Measurements from ENCODE around the gene HID1. TPM values are rescaled to one million over a fixed set of nuclear protein-coding genes. Genes with fewer than 3 reads are reported as not detected.
A peak's percentile ranks its signal among the peaks of the same experiment; 100 is the strongest.

Gene HID1
- total RNA-seq, 2 donors from 2014 or later, result 87.1 to 101 TPM

DNA sequence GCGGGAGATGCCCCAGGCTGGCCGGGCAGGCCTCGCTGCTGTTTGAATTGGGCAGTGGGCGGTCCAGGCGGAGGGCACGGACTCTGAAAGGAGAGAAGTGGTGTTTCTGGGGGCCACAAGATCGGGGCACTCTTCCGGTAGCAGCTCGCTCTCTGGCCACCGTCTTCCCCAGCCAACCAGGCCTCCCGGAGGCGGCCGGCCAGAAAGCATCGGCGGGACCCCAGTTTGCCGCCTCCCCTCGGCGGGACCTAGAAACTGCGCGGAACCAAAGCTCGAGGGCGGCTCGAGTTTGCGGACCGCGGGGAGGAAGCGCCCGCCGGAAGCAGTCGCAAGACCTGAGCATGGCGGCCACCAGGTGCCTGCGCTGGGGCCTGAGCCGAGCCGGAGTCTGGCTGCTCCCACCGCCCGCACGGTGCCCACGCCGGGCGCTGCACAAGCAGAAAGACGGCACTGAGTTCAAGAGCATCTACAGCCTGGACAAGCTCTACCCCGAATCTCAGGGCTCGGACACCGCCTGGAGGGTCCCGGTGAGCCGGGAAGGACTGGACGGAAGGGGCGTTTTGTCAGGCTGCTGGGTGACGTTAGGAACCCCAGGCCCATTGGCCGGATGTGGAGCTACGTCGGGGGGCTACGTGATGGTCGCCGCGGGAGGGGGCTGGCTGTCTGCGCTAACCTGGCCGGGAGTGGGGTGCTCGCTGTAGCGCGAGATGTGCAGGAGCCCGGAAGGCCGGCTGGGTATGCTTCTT is 40.0 kb upstream of the HID1 start, which contains the start of gene MRPL58:
TSS of gene MRPL58 (plus strand) at position 325 of the 746 bp plus-strand sequence. CDS start at position 342, 17 bp downstream.
- 1% methylated on average over 33 of the region's 63 CpGs for WGBS
- intact Hi-C loops (cut with DNase I), result no loop called here

GRCh38 chr17:75012096-75012345 is 39.5 kb upstream of the HID1 start:
- intact Hi-C loops (cut with DNase I), result no loop called here
- DNase-seq (ENCODE audit: low spot score), result no peak
- H3K9me3 ChIP-seq, result no peaks in the 10 kb centered on the region
- peaks cover 5% of the 10 kb centered on the region for H3K4me1 ChIP-seq (replicated peaks)
- WGBS, result 5% methylated on average over 5 of the region's 5 CpGs
- H3K36me3 ChIP-seq, result no peaks in the 10 kb centered on the region
- H3K4me3 ChIP-seq, result peak overlapping the region; percentile 57 to 62
- TF ChIP-seq POLR2A (IDR thresholded peaks at IDR 0.05), result no peak
- TF ChIP-seq POLR2AphosphoS5 (IDR thresholded peaks at IDR 0.05), result no peak
- TF ChIP-seq, protein P1, sequence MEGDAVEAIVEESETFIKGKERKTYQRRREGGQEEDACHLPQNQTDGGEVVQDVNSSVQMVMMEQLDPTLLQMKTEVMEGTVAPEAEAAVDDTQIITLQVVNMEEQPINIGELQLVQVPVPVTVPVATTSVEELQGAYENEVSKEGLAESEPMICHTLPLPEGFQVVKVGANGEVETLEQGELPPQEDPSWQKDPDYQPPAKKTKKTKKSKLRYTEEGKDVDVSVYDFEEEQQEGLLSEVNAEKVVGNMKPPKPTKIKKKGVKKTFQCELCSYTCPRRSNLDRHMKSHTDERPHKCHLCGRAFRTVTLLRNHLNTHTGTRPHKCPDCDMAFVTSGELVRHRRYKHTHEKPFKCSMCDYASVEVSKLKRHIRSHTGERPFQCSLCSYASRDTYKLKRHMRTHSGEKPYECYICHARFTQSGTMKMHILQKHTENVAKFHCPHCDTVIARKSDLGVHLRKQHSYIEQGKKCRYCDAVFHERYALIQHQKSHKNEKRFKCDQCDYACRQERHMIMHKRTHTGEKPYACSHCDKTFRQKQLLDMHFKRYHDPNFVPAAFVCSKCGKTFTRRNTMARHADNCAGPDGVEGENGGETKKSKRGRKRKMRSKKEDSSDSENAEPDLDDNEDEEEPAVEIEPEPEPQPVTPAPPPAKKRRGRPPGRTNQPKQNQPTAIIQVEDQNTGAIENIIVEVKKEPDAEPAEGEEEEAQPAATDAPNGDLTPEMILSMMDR (IDR thresholded peaks at IDR 0.05), result no peak
- H3K27ac ChIP-seq, result peak overlapping the region; percentile 90 to 92
- no peaks in the 10 kb centered on the region for H3K27me3 ChIP-seq (replicated peaks; ENCODE audit: insufficient read depth)

More for the DNA sequence above, 40.0 kb upstream of the HID1 start, which contains the start of gene MRPL58:
- TF ChIP-seq POLR2AphosphoS5 (IDR thresholded peaks at IDR 0.05) (peak; percentile 72), POLR2A (IDR thresholded peaks at IDR 0.05) (peak; percentile 19)
- TF ChIP-seq, protein P1 (IDR thresholded peaks at IDR 0.05), result peak in 3 of 4 experiments; percentile 29 to 60 (median 48)
- H3K9me3 ChIP-seq, result no peaks in the 10 kb centered on the region
- H3K36me3 ChIP-seq, result no peaks in the 10 kb centered on the region
- DNase-seq (ENCODE audit: low spot score), result peak; percentile 71
- H3K27ac ChIP-seq, result peak within 1 kb of the TSS; percentile 90 to 92
- H3K4me3 ChIP-seq, result peak within 1 kb of the TSS; percentile 57 to 62
- peaks cover 5% of the 10 kb centered on the region for H3K4me1 ChIP-seq (replicated peaks)
- no peaks in the 10 kb centered on the region for H3K27me3 ChIP-seq (replicated peaks; ENCODE audit: insufficient read depth)

DNA sequence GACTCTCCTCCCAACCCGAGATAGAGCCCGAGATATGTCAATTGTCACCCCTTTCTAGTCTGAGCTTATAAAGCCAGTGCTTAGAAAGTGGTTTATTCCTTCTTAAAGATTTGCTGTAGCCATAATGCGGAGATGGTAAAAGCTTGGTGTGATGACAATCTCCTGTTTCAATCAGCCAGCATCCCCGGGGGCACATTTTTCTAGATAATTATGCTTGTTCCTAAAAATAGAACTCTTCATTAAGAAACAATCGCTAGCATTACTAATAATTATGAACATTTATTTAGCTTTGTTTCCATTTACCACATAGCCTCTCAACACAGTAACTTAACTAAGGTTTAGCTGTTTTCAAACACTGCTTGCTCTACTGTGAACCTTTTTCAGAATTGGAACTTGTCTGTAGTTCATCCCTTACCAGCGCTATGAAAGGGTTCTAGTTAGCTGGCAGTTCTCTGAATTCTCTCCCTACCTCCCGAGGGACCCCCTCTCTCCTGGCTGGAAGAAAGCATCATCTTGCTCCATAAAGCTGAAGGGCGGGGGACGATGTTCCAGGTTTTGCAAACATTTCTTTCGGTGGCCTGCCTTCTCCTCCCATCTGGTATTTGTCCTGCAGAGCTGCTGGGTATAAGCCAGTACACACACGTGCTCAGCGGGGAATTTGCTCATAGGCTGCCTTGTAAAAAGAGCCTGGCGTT is 39.0 kb upstream of the HID1 start:
- Histone ChIP-seq H3K36me3 (no peaks in the 10 kb centered on the region), H3K27me3 (replicated peaks; ENCODE audit: insufficient read depth) (no peaks in the 10 kb centered on the region), H3K4me3 (peak overlapping the region; percentile 57 to 62), H3K9me3 (no peaks in the 10 kb centered on the region), H3K27ac (peak overlapping the region; percentile 90 to 92), H3K4me1 (replicated peaks) (peaks cover 5% of the 10 kb centered on the region)
- 15% methylated on average over 13 of the region's 13 CpGs for WGBS
- TF ChIP-seq, protein P1 (IDR thresholded peaks at IDR 0.05), result no peak
- TF ChIP-seq POLR2A (IDR thresholded peaks at IDR 0.05) (no peak), POLR2AphosphoS5 (IDR thresholded peaks at IDR 0.05) (peak; percentile 77)
- intact Hi-C loops (cut with DNase I), result no loop called here
- DNase-seq (ENCODE audit: low spot score), result peak; percentile 73

DNA sequence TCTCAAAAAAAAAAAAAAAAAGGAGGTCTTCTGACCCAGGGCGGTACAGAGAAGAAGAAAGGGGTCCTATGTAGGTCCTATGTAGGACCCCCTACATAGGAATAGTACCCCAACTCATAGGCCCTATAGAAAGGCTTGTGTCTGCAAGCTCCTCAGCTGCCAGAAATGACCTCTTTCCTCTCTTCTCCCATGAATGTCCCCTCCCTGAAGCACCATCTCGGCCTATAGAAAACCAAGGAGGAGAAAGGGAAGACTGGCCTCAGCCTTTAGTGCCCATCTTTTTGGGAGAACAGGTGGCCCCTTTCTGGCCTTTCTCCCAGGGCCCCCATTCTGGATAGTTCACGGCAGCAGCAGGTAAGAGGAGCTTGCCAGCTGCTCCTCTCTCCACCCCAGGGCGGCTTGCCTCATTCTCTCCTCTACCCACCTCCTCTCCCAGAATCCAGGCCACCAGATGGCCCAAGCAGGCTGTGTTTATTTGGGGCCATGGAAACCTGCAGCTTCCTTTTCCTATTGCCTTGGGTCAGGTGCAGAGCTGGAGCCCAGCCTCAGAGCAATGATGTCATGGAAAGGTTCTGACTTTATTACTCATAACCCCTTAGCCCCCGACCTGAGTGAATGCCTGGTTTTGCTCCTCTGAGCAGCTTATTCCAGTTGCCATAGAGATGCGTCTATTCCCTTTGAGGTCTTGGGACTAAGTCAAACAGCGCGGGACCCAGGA is 38.3 kb upstream of the HID1 start:
- Histone ChIP-seq H3K36me3 (no peaks in the 10 kb centered on the region), H3K9me3 (no peaks in the 10 kb centered on the region), H3K4me1 (replicated peaks) (peaks cover 5% of the 10 kb centered on the region), H3K4me3 (no peak overlapping the region), H3K27me3 (replicated peaks; ENCODE audit: insufficient read depth) (no peaks in the 10 kb centered on the region), H3K27ac (peak overlapping the region in 1 of 2 donors; percentile 90)
- no peak for DNase-seq (ENCODE audit: low spot score)
- 45% methylated on average over 8 of the region's 8 CpGs for WGBS
- TF ChIP-seq POLR2AphosphoS5 (IDR thresholded peaks at IDR 0.05) (no peak), POLR2A (IDR thresholded peaks at IDR 0.05) (no peak)
- TF ChIP-seq, protein P1 (IDR thresholded peaks at IDR 0.05), result no peak
- intact Hi-C loops (cut with DNase I), result no loop called here
